Karpas-422 (cell line): ENCODE results near the gene C22orf15. TPM values are rescaled to one million over a fixed set of nuclear protein-coding genes. Genes with fewer than 3 reads are reported as not detected.

Experiments used
- DNase-seq: peaks from one replicate; pipeline ENCODE4 v3.0.0-alpha.2; 2015
- H2AFZ ChIP-seq: fragments of 200-600 bp; sonication (generic); 2 replicates; pipeline ENCODE4 v1.6.1; 2014; ENCODE audit warnings: antibody characterized with exemption, low read length, mixed read lengths
- H3K27ac ChIP-seq: fragments of 200-600 bp; sonication (generic); 2 replicates; pipeline ENCODE4 v1.5.1; 2014; ENCODE audit warnings: mild to moderate bottlenecking, low read length, moderate library complexity
- H3K27me3 ChIP-seq: fragments of 200-600 bp; sonication (generic); 2 replicates; pipeline ENCODE4 v1.6.1; 2014; ENCODE audit warnings: low read length, mixed read lengths
- H3K36me3 ChIP-seq: fragments of 200-600 bp; sonication (generic); 2 replicates; pipeline ENCODE4 v1.6.1; 2014; ENCODE audit warnings: low read length, mixed read lengths; ENCODE audit not compliant: insufficient read depth
- H3K4me1 ChIP-seq: fragments of 200-600 bp; sonication (generic); 2 replicates; pipeline ENCODE4 v1.6.1; 2014; ENCODE audit warnings: mild to moderate bottlenecking, low read length, mixed read lengths
- H3K4me2 ChIP-seq: fragments of 200-600 bp; sonication (generic); 2 replicates; pipeline ENCODE4 v1.6.1; 2014; ENCODE audit warnings: low read length, low read depth, mild to moderate bottlenecking; ENCODE audit not compliant: poor library complexity, severe bottlenecking
- H3K4me3 ChIP-seq: fragments of 200-600 bp; sonication (generic); 2 replicates; pipeline ENCODE4 v1.5.1; 2014; ENCODE audit warnings: mild to moderate bottlenecking, antibody characterized with exemption, low read length, mixed read lengths
- H3K79me2 ChIP-seq: fragments of 200-600 bp; sonication (generic); 2 replicates; pipeline ENCODE4 v1.6.1; 2014; ENCODE audit warnings: mild to moderate bottlenecking, low read length, mixed read lengths
- H3K9ac ChIP-seq: fragments of 200-600 bp; sonication (generic); 2 replicates; pipeline ENCODE4 v1.6.0; 2014; ENCODE audit warnings: low read length
- H3K9me2 ChIP-seq: fragments of 200-600 bp; sonication (generic), shearing (Covaris generic); replicated peaks from 2 replicates; pipeline ENCODE4 v1.6.0; 2014; ENCODE audit warnings: mild to moderate bottlenecking, low read length, moderate library complexity; ENCODE audit not compliant: insufficient read depth
- H3K9me3 ChIP-seq: fragments of 300-700, 200-600 bp; sonication (generic); 2 replicates; pipeline ENCODE4 v1.6.1; 2014; ENCODE audit warnings: low read length, mixed read lengths
- H4K20me1 ChIP-seq: fragments of 200-600 bp; sonication (generic); 2 replicates; pipeline ENCODE4 v1.6.1; 2014; ENCODE audit warnings: mild to moderate bottlenecking, antibody characterized with exemption, low read length, low read depth; ENCODE audit not compliant: insufficient read depth
- total RNA-seq: library from RNA; depleted of rRNA; stranded (reverse); fragments of >200 nt; shearing (Covaris generic); gene quantifications from 2 replicates; pipeline ENCODE4 v1.2.3, GENCODE V29; 2014; ENCODE audit warnings: low replicate concordance

Gene C22orf15
- total RNA-seq, 1 experiment from 2014 or later: not detected

GRCh38 chr22:23744485-23744884 lies 18.3 kb upstream of the C22orf15 start:
- H3K36me3 ChIP-seq: peaks cover 16% of the 10 kb centered on the region; the same call in 1 of the 2 replicates
- H3K27me3 ChIP-seq: no peaks in the 10 kb centered on the region
- H3K4me2 ChIP-seq: no peak overlapping the region
- H3K27ac ChIP-seq: no peak overlapping the region
- H3K9me3 ChIP-seq: no peaks in the 10 kb centered on the region
- H3K4me1 ChIP-seq: peaks cover 17% of the 10 kb centered on the region
- H2AFZ ChIP-seq: no peak overlapping the region
- H3K4me3 ChIP-seq: no peak overlapping the region
- peaks cover 6% of the 10 kb centered on the region; the same call in 1 of the 2 replicates for H3K79me2 ChIP-seq
- no peak overlapping the region for H3K9ac ChIP-seq
- no peaks in the 10 kb centered on the region for H3K9me2 ChIP-seq
- DNase-seq: no peak
- H4K20me1 ChIP-seq: no peaks in the 10 kb centered on the region

GRCh38 chr22:23745791-23746190 lies 17.0 kb upstream of the C22orf15 start:
- no peak overlapping the region for H3K4me3 ChIP-seq
- H3K4me2 ChIP-seq: no peak overlapping the region
- no peak overlapping the region for H3K9ac ChIP-seq
- H3K9me3 ChIP-seq: no peaks in the 10 kb centered on the region
- H3K9me2 ChIP-seq: no peaks in the 10 kb centered on the region
- no peak overlapping the region for H3K27ac ChIP-seq
- peaks cover 29% of the 10 kb centered on the region for H3K4me1 ChIP-seq
- H3K79me2 ChIP-seq: peaks cover 19% of the 10 kb centered on the region
- peak; percentile 5 for DNase-seq
- no peaks in the 10 kb centered on the region for H4K20me1 ChIP-seq
- no peak overlapping the region for H2AFZ ChIP-seq
- peaks cover 16% of the 10 kb centered on the region; the same call in 1 of the 2 replicates for H3K36me3 ChIP-seq
- H3K27me3 ChIP-seq: no peaks in the 10 kb centered on the region

DNA sequence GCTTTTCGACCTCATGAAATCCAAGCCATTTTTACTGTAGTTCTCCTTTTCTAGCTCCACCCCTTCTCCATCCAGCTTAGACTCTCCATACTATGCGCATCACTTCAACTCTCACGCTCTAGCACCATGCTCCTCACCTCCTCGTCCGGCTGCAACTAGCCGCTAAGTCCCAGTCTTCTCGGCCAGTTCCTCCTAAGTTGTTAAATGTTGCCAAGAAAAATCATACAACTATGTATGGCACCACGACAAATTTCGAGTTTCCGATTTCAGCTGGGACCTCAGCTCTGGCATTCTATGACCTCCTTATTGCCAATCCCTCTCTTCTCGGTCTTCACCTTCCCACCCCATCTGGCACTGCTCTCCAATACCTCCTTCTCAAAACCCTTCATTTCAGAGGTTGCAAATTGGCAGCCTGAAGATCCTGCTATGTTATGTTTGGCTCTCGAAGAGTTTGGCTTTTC lies 12.9 kb upstream of the C22orf15 start:
- peak overlapping the region; percentile 89 for H3K4me3 ChIP-seq
- H3K4me1 ChIP-seq: peaks cover 66% of the 10 kb centered on the region
- H3K4me2 ChIP-seq: peak overlapping the region; percentile 93
- H2AFZ ChIP-seq: no peak overlapping the region
- no peaks in the 10 kb centered on the region for H3K27me3 ChIP-seq
- peaks cover 5% of the 10 kb centered on the region; the same call in 1 of the 2 replicates for H3K36me3 ChIP-seq
- DNase-seq: peak; percentile 43
- H3K9me3 ChIP-seq: no peaks in the 10 kb centered on the region
- H3K79me2 ChIP-seq: peaks cover 19% of the 10 kb centered on the region
- peak overlapping the region; percentile 59 for H3K27ac ChIP-seq
- no peaks in the 10 kb centered on the region for H4K20me1 ChIP-seq
- peak overlapping the region; percentile 99 for H3K9ac ChIP-seq
- H3K9me2 ChIP-seq: no peaks in the 10 kb centered on the region

GRCh38 chr22:23750367-23750713 lies 12.4 kb upstream of the C22orf15 start:
- no peaks in the 10 kb centered on the region for H3K27me3 ChIP-seq
- DNase-seq: peak; percentile 59
- no peak overlapping the region for H2AFZ ChIP-seq
- H3K9ac ChIP-seq: peak overlapping the region; percentile 99
- peak overlapping the region; percentile 89 for H3K4me3 ChIP-seq
- H3K4me1 ChIP-seq: peaks cover 70% of the 10 kb centered on the region
- H3K79me2 ChIP-seq: peaks cover 19% of the 10 kb centered on the region
- no peaks in the 10 kb centered on the region for H4K20me1 ChIP-seq
- no peaks in the 10 kb centered on the region; the same call in 1 of the 2 replicates for H3K36me3 ChIP-seq
- H3K27ac ChIP-seq: peak overlapping the region; percentile 59
- no peaks in the 10 kb centered on the region for H3K9me2 ChIP-seq
- H3K9me3 ChIP-seq: no peaks in the 10 kb centered on the region
- peak overlapping the region; percentile 93 for H3K4me2 ChIP-seq

GRCh38 chr22:23750714-23751440 lies 11.9 kb upstream of the C22orf15 start, which contains the start of gene ZNF70:
ZNF70 (minus strand) TSS chr22:23751112; CDS start chr22:23745140, 5,972 bp downstream.
- Histone ChIP-seq H3K27ac (peak within 1 kb of the TSS; percentile 98), H3K9me2 (no peaks in the 10 kb centered on the region), H2AFZ (no peak within 1 kb of the TSS), H4K20me1 (no peaks in the 10 kb centered on the region), H3K27me3 (no peaks in the 10 kb centered on the region), H3K4me3 (peak within 1 kb of the TSS; percentile 89), H3K4me2 (peak within 1 kb of the TSS; percentile 93), H3K36me3 (no peaks in the 10 kb centered on the region), H3K9me3 (no peaks in the 10 kb centered on the region), H3K79me2 (peaks cover 19% of the 10 kb centered on the region), H3K4me1 (peaks cover 76% of the 10 kb centered on the region), H3K9ac (peak within 1 kb of the TSS; percentile 99)
- peak; percentile 96 for DNase-seq

DNA sequence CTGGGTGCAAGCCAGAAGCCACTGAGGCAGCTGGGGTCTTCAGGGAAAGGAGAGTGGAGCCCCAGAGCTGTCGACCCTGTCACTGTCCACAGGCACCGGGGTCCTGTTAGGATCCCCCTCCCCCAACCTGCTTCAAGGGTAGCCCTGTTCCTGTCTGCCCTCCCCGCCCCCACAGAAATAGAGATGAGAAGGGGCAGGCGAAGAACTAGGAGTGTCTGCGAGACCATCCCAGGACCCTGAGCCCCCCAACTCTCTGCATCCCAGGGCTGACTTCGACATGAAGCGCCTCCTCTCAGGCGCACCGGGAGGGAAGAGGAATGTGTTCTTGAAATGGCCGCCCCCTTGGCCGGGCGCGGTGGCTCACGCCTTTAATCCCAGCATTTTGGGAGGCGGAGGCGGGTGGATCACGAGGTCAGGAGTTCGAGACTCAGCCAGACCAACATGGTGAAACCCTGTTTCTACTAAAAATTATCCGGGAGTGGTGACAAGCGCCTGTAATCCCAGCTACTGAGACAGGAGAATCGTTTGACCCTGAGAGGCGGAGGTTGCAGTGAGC lies 11.3 kb upstream of the C22orf15 start:
- Histone ChIP-seq H3K27ac (peak overlapping the region; percentile 98), H3K4me3 (peak overlapping the region; percentile 89), H3K79me2 (peaks cover 19% of the 10 kb centered on the region), H3K27me3 (no peaks in the 10 kb centered on the region), H3K4me1 (peaks cover 80% of the 10 kb centered on the region), H3K9ac (peak overlapping the region; percentile 99), H3K9me3 (no peaks in the 10 kb centered on the region), H2AFZ (no peak overlapping the region), H3K9me2 (no peaks in the 10 kb centered on the region), H3K36me3 (no peaks in the 10 kb centered on the region), H4K20me1 (no peaks in the 10 kb centered on the region), H3K4me2 (peak overlapping the region; percentile 93)
- peak; percentile 86 for DNase-seq

DNA sequence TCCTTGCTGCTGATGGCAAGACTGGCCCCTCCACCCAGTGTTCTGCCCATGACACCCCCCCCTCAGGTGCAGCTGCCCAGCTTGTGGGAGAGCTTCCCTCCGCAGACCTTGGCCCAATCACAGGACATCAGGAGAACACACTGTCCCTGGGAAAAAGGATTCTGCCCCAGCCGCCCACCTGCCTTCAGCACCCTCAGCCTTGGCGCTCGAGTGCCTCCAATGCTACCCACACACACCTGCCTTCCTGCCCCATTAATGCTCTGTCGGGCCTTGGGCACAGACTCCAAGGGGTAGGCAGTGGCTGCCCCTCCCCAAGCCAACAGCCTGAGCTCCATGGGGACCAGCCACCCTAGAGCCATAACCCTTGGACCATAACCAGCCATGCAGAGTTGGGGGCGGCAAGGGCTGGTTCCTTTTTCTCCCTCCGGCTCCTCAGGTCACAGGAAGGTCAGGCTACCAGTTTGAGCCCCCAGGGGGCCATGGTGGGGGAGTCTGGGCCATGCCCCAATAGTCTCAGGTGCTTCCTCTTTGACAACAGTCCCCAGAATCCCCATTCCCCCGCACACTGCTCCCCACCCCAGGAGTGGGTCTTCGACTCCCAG lies 10.6 kb upstream of the C22orf15 start:
- Histone ChIP-seq H3K4me3 (peak overlapping the region; percentile 89), H3K27ac (peak overlapping the region; percentile 98), H3K9ac (peak overlapping the region; percentile 99), H3K79me2 (peaks cover 14% of the 10 kb centered on the region), H2AFZ (no peak overlapping the region), H3K27me3 (no peaks in the 10 kb centered on the region), H3K4me2 (peak overlapping the region; percentile 93), H4K20me1 (no peaks in the 10 kb centered on the region), H3K4me1 (peaks cover 80% of the 10 kb centered on the region), H3K9me2 (no peaks in the 10 kb centered on the region), H3K9me3 (no peaks in the 10 kb centered on the region), H3K36me3 (no peaks in the 10 kb centered on the region)
- DNase-seq: peak; percentile 98

DNA sequence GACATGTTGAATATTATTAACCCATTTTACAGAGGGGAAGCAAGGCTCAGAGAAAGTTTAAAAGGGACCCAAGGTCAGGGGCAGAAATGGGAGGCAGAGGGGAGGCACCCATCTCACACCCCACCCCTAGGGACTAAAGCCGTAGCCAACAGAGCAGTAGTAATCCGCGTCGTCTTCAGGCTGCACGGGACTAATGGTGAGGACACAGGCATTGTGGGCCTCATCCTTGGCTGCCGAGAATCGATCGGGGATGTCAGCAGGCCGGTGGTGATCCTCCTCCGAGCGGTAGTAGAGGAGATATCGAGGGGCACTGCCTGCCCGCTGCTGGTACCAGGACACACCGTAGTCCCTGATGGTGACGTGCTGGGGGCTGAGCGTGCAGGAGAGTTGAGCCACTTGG lies 10.0 kb upstream of the C22orf15 start:
- Histone ChIP-seq H2AFZ (no peak overlapping the region), H3K9me3 (no peaks in the 10 kb centered on the region), H3K4me2 (peak overlapping the region; percentile 93), H4K20me1 (no peaks in the 10 kb centered on the region), H3K4me1 (peaks cover 83% of the 10 kb centered on the region), H3K79me2 (peaks cover 13% of the 10 kb centered on the region), H3K27ac (peak overlapping the region; percentile 98), H3K36me3 (no peaks in the 10 kb centered on the region), H3K9me2 (no peaks in the 10 kb centered on the region), H3K9ac (peak overlapping the region; percentile 99), H3K27me3 (no peaks in the 10 kb centered on the region), H3K4me3 (peak overlapping the region; percentile 89)
- DNase-seq: peak; percentile 96
